ENCODE data around the gene SLC46A3.

SLC46A3 gene

DNA sequence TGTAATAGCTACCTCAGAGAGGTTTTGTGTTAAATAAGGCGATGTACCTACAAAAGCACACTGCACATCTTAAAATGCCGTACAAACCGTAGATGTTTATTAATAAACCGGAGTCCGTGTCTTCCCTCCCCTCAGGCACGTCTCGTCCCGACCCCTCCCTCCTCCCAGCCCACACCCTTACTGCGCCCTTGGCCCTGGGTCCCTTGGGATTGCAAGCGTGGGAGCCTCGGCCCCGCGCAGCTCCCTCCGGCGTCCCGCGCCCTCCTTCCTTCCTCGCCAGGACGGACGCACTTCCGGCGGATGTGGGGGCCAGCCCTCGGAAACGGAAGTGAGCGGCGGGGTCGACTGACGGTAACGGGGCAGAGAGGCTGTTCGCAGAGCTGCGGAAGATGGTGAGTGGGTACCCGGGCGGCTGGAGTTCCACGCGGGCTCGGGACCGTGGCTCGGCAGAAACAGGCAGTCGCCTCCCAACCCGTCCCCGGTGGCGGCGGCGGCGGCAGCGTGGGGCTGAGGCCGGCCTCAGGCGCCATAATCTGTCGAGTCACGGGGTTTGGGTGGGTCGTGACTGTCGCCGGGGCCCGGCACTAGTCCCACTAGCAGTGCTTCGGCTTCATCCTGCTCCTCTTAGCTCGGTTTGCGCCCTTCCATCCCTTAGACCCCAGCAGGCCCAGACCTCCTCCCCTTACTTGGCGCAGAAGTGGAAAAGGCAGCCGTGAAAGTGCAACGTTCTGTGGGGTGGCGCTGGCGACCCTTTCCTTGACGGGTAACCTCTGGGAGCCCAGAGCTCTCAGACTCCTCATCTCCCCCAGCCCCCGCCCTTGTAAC lies 59.8 kb downstream of the SLC46A3 start, which contains the start of gene POMP (continued):
- TF ChIP-seq, protein P1, sequence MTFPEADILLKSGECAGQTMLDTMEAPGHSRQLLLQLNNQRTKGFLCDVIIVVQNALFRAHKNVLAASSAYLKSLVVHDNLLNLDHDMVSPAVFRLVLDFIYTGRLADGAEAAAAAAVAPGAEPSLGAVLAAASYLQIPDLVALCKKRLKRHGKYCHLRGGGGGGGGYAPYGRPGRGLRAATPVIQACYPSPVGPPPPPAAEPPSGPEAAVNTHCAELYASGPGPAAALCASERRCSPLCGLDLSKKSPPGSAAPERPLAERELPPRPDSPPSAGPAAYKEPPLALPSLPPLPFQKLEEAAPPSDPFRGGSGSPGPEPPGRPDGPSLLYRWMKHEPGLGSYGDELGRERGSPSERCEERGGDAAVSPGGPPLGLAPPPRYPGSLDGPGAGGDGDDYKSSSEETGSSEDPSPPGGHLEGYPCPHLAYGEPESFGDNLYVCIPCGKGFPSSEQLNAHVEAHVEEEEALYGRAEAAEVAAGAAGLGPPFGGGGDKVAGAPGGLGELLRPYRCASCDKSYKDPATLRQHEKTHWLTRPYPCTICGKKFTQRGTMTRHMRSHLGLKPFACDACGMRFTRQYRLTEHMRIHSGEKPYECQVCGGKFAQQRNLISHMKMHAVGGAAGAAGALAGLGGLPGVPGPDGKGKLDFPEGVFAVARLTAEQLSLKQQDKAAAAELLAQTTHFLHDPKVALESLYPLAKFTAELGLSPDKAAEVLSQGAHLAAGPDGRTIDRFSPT (tag by site-specific recombination; IDR thresholded peaks at IDR 0.05): no peak
- TF ChIP-seq PRDM1 (tag by site-specific recombination; IDR thresholded peaks at IDR 0.05) (no peak), ZNF211 (tag by site-specific recombination; IDR thresholded peaks at IDR 0.05; ENCODE audit: low read depth) (no peak), RBAK (tag by site-specific recombination; IDR thresholded peaks at IDR 0.05) (no peak), ZNF600 (tag by site-specific recombination; IDR thresholded peaks at IDR 0.05) (no peak), ZNF239 (tag by site-specific recombination; IDR thresholded peaks at IDR 0.05) (no peak), ZNF621 (tag by site-specific recombination; IDR thresholded peaks at IDR 0.05) (no peak), OSR2 (tag by site-specific recombination; IDR thresholded peaks at IDR 0.05) (no peak), SETDB1 (IDR thresholded peaks at IDR 0.05; ENCODE audit: insufficient read length, low read length) (no peak), ZBTB48 (tag by site-specific recombination; IDR thresholded peaks at IDR 0.05) (peak; percentile 90), ZNF626 (tag by site-specific recombination; IDR thresholded peaks at IDR 0.05) (no peak), ZNF654 (tag by site-specific recombination; IDR thresholded peaks at IDR 0.05; ENCODE audit: low read depth) (no peak), ZNF658 (tag by site-specific recombination; IDR thresholded peaks at IDR 0.05) (no peak), ZNF433 (tag by site-specific recombination; IDR thresholded peaks at IDR 0.05; ENCODE audit: low read depth) (no peak), ZNF391 (tag by site-specific recombination; IDR thresholded peaks at IDR 0.05; ENCODE audit: borderline replicate concordance, low read depth) (no peak), YY2 (tag by site-specific recombination; IDR thresholded peaks at IDR 0.05) (no peak), ZNF623 (tag by site-specific recombination; IDR thresholded peaks at IDR 0.05) (no peak), ZNF394 (tag by site-specific recombination; IDR thresholded peaks at IDR 0.05; ENCODE audit: borderline replicate concordance) (no peak), FEZF1 (tag by site-specific recombination; IDR thresholded peaks at IDR 0.05) (no peak)
- TF ChIP-seq, protein P2, sequence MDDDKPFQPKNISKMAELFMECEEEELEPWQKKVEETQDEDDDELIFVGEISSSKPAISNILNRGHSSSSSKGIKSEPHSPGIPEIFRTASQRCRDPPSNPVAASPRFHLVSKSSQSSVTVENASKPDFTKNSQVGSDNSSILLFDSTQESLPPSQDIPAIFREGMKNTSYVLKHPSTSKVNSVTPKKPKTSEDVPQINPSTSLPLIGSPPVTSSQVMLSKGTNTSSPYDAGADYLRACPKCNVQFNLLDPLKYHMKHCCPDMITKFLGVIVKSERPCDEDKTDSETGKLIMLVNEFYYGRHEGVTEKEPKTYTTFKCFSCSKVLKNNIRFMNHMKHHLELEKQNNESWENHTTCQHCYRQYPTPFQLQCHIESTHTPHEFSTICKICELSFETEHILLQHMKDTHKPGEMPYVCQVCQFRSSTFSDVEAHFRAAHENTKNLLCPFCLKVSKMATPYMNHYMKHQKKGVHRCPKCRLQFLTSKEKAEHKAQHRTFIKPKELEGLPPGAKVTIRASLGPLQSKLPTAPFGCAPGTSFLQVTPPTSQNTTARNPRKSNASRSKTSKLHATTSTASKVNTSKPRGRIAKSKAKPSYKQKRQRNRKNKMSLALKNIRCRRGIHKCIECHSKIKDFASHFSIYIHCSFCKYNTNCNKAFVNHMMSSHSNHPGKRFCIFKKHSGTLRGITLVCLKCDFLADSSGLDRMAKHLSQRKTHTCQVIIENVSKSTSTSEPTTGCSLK (tag by site-specific recombination; IDR thresholded peaks at IDR 0.05): no peak
- TF ChIP-seq, protein P3, sequence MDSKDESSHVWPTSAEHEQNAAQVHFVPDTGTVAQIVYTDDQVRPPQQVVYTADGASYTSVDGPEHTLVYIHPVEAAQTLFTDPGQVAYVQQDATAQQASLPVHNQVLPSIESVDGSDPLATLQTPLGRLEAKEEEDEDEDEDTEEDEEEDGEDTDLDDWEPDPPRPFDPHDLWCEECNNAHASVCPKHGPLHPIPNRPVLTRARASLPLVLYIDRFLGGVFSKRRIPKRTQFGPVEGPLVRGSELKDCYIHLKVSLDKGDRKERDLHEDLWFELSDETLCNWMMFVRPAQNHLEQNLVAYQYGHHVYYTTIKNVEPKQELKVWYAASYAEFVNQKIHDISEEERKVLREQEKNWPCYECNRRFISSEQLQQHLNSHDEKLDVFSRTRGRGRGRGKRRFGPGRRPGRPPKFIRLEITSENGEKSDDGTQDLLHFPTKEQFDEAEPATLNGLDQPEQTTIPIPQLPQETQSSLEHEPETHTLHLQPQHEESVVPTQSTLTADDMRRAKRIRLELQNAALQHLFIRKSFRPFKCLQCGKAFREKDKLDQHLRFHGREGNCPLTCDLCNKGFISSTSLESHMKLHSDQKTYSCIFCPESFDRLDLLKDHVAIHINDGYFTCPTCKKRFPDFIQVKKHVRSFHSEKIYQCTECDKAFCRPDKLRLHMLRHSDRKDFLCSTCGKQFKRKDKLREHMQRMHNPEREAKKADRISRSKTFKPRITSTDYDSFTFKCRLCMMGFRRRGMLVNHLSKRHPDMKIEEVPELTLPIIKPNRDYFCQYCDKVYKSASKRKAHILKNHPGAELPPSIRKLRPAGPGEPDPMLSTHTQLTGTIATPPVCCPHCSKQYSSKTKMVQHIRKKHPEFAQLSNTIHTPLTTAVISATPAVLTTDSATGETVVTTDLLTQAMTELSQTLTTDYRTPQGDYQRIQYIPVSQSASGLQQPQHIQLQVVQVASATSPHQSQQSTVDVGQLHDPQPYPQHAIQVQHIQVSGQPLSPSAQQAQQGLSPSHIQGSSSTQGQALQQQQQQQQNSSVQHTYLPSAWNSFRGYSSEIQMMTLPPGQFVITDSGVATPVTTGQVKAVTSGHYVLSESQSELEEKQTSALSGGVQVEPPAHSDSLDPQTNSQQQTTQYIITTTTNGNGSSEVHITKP (tag by site-specific recombination; IDR thresholded peaks at IDR 0.05): 0 out of 2 replicates have a peak, but pooled peaks have one; percentile 22
- TF ChIP-seq, protein P4, sequence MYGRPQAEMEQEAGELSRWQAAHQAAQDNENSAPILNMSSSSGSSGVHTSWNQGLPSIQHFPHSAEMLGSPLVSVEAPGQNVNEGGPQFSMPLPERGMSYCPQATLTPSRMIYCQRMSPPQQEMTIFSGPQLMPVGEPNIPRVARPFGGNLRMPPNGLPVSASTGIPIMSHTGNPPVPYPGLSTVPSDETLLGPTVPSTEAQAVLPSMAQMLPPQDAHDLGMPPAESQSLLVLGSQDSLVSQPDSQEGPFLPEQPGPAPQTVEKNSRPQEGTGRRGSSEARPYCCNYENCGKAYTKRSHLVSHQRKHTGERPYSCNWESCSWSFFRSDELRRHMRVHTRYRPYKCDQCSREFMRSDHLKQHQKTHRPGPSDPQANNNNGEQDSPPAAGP (tag by site-specific recombination; IDR thresholded peaks at IDR 0.05): peak; percentile 70; the same call in 1 of the 2 replicates
- TF ChIP-seq, protein P5, sequence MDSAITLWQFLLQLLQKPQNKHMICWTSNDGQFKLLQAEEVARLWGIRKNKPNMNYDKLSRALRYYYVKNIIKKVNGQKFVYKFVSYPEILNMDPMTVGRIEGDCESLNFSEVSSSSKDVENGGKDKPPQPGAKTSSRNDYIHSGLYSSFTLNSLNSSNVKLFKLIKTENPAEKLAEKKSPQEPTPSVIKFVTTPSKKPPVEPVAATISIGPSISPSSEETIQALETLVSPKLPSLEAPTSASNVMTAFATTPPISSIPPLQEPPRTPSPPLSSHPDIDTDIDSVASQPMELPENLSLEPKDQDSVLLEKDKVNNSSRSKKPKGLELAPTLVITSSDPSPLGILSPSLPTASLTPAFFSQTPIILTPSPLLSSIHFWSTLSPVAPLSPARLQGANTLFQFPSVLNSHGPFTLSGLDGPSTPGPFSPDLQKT (IDR thresholded peaks at IDR 0.05; ENCODE audit: borderline replicate concordance, low read depth, low read length): no peak
- TF ChIP-seq, protein P6, sequence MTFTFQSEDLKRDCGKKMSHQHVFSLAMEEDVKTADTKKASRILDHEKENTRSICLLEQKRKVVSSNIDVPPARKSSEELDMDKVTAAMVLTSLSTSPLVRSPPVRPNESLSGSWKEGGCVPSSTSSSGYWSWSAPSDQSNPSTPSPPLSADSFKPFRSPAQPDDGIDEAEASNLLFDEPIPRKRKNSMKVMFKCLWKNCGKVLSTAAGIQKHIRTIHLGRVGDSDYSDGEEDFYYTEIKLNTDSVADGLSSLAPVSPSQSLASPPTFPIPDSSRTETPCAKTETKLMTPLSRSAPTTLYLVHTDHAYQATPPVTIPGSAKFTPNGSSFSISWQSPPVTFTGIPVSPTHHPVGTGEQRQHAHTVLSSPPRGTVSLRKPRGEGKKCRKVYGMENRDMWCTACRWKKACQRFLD (tag by site-specific recombination; IDR thresholded peaks at IDR 0.05): no peak
